ENCODE results near the gene FCHSD2.
"Not testable (repeated sequence)": the region's sequence is repeated elsewhere in the genome, so short reads cannot be mapped to it uniquely, and the experiment has no call there.

FCHSD2 gene

GRCh38 chr11:73034777-73035176 lies 107.3 kb downstream of the FCHSD2 start:
- ChIA-PET POLR2A (interaction anchor here (0.6 kb wide), 1 partner anchor 56 kb away, joined by 3 read pairs; no protein-coding TSS in a partner anchor), CTCF (no interaction called here)
- no peaks in the 10 kb centered on the region for H3K27me3 ChIP-seq (replicated peaks in 2 of 5; ENCODE audit: control insufficient read depth in 4 of 5, insufficient read depth in 5 of 5, low read length in 4 of 5)
- no CpG with 5 or more reads among the region's 1 CpG for WGBS (ENCODE audit: insufficient coverage)
- H3K9me3 ChIP-seq (ENCODE audit: control extremely low read depth in 1 of 5, control insufficient read depth in 4 of 5, insufficient read depth in 2 of 5, low read depth in 1 of 5, low read length in 4 of 5), result no peaks in the 10 kb centered on the region
- no peak overlapping the region for H3K27ac ChIP-seq (ENCODE audit: insufficient read depth in 1 of 2, low read depth in 1 of 2, low read length in 2 of 2, poor library complexity in 1 of 2, severe bottlenecking in 2 of 2)
- H3K4me3 ChIP-seq (ENCODE audit: control insufficient read depth in 1 of 7, extremely low read depth in 1 of 7, insufficient read depth in 4 of 7, low read depth in 2 of 7, low read length in 6 of 7), result no peak overlapping the region
- DNase-seq, result no peak
- H3K36me3 ChIP-seq (ENCODE audit: control insufficient read depth in 4 of 4, insufficient read depth in 4 of 4, low read length in 3 of 4), result peaks cover 9 to 14% (median 11%) of the 10 kb centered on the region in 4 experiments
- H3K4me1 ChIP-seq (ENCODE audit: control extremely low read depth in 1 of 4, control insufficient read depth in 4 of 4, insufficient read depth in 4 of 4, low read length in 3 of 4), result no peaks in the 10 kb centered on the region

- ChIA-PET POLR2A (interaction anchor here (0.6 kb wide), 1 partner anchor 55 kb away, joined by 3 read pairs; no protein-coding TSS in a partner anchor), CTCF (no interaction called here)
- Histone ChIP-seq H3K36me3 (ENCODE audit: control insufficient read depth in 4 of 4, insufficient read depth in 4 of 4, low read length in 3 of 4) (peaks cover 8 to 15% (median 12%) of the 10 kb centered on the region in 4 experiments), H3K9me3 (ENCODE audit: control extremely low read depth in 1 of 5, control insufficient read depth in 4 of 5, insufficient read depth in 2 of 5, low read depth in 1 of 5, low read length in 4 of 5) (peaks cover 0 to 3% (median 2%) of the 10 kb centered on the region in 5 experiments), H3K27ac (ENCODE audit: insufficient read depth in 1 of 2, low read depth in 1 of 2, low read length in 2 of 2, poor library complexity in 1 of 2, severe bottlenecking in 2 of 2) (no peak overlapping the region), H3K27me3 (replicated peaks in 2 of 5; ENCODE audit: control insufficient read depth in 4 of 5, insufficient read depth in 5 of 5, low read length in 4 of 5) (no peaks in the 10 kb centered on the region), H3K4me1 (ENCODE audit: control extremely low read depth in 1 of 4, control insufficient read depth in 4 of 4, insufficient read depth in 4 of 4, low read length in 3 of 4) (peaks cover 0 to 2% (median 0%) of the 10 kb centered on the region in 4 experiments), H3K4me3 (ENCODE audit: control insufficient read depth in 1 of 7, extremely low read depth in 1 of 7, insufficient read depth in 4 of 7, low read depth in 2 of 7, low read length in 6 of 7) (no peak overlapping the region)
- 43% methylated on average over 1 of the region's 3 CpGs for WGBS (ENCODE audit: insufficient coverage)
- DNase-seq, result no peak
These were observed 107.8 kb downstream of the FCHSD2 start for GRCh38 chr11:73034331-73034730.

DNA sequence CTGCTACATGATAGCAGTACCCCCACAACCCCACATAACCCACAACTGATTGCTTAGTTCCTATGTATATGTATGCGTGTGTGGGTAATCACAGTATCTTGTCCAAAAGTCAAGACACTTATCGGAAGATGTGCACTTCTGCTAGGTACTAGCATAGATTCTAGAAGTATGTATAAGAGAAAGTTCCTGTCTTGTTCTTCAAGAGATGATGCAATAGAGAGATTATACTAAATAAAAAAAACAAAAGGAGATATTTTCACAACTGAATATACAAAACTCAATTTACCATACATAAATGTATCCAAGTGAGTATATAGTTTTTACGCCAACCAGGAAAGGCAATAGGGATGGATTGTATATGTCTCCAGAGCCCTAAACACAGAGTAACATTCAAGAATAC lies 112.0 kb downstream of the FCHSD2 start:
- WGBS (ENCODE audit: insufficient coverage), result 100% methylated on average over 1 of the region's 3 CpGs
- H3K27me3 ChIP-seq (replicated peaks in 2 of 5; ENCODE audit: control insufficient read depth in 4 of 5, insufficient read depth in 5 of 5, low read length in 4 of 5), result no peaks in the 10 kb centered on the region
- H3K4me3 ChIP-seq (ENCODE audit: control insufficient read depth in 1 of 7, extremely low read depth in 1 of 7, insufficient read depth in 4 of 7, low read depth in 2 of 7, low read length in 6 of 7), result no peak overlapping the region
- peaks cover 15 to 33% (median 21%) of the 10 kb centered on the region in 4 experiments for H3K36me3 ChIP-seq (ENCODE audit: control insufficient read depth in 4 of 4, insufficient read depth in 4 of 4, low read length in 3 of 4)
- H3K4me1 ChIP-seq (ENCODE audit: control extremely low read depth in 1 of 4, control insufficient read depth in 4 of 4, insufficient read depth in 4 of 4, low read length in 3 of 4), result peaks cover 0 to 4% (median under 1%) of the 10 kb centered on the region in 4 experiments
- DNase-seq, result no peak
- ChIA-PET POLR2A (no interaction called here), CTCF (no interaction called here)
- H3K9me3 ChIP-seq (ENCODE audit: control extremely low read depth in 1 of 5, control insufficient read depth in 4 of 5, insufficient read depth in 2 of 5, low read depth in 1 of 5, low read length in 4 of 5), result peaks cover 0 to 35% (median 21%) of the 10 kb centered on the region in 5 experiments
- no peak overlapping the region for H3K27ac ChIP-seq (ENCODE audit: insufficient read depth in 1 of 2, low read depth in 1 of 2, low read length in 2 of 2, poor library complexity in 1 of 2, severe bottlenecking in 2 of 2)

GRCh38 chr11:73029403-73029802 lies 112.7 kb downstream of the FCHSD2 start:
- POLR2A ChIA-PET, result no interaction called here
- Histone ChIP-seq H3K9me3 (ENCODE audit: control extremely low read depth in 1 of 5, control insufficient read depth in 4 of 5, insufficient read depth in 2 of 5, low read depth in 1 of 5, low read length in 4 of 5) (peaks cover 0 to 43% (median 23%) of the 10 kb centered on the region in 5 experiments), H3K36me3 (ENCODE audit: control insufficient read depth in 4 of 4, insufficient read depth in 4 of 4, low read length in 3 of 4) (peaks cover 12 to 41% (median 21%) of the 10 kb centered on the region in 4 experiments), H3K27me3 (replicated peaks in 2 of 5; ENCODE audit: control insufficient read depth in 4 of 5, insufficient read depth in 5 of 5, low read length in 4 of 5) (no peaks in the 10 kb centered on the region), H3K4me1 (ENCODE audit: control extremely low read depth in 1 of 4, control insufficient read depth in 4 of 4, insufficient read depth in 4 of 4, low read length in 3 of 4) (peaks cover 0 to 4% (median under 1%) of the 10 kb centered on the region in 4 experiments), H3K4me3 (ENCODE audit: control insufficient read depth in 1 of 7, extremely low read depth in 1 of 7, insufficient read depth in 4 of 7, low read depth in 2 of 7, low read length in 6 of 7) (no peak overlapping the region), H3K27ac (ENCODE audit: insufficient read depth in 1 of 2, low read depth in 1 of 2, low read length in 2 of 2, poor library complexity in 1 of 2, severe bottlenecking in 2 of 2) (no peak overlapping the region)
- WGBS (ENCODE audit: insufficient coverage), result no CpG with 5 or more reads among the region's 2 CpGs
- no peak for DNase-seq
- CTCF ChIA-PET, result no interaction called here

DNA sequence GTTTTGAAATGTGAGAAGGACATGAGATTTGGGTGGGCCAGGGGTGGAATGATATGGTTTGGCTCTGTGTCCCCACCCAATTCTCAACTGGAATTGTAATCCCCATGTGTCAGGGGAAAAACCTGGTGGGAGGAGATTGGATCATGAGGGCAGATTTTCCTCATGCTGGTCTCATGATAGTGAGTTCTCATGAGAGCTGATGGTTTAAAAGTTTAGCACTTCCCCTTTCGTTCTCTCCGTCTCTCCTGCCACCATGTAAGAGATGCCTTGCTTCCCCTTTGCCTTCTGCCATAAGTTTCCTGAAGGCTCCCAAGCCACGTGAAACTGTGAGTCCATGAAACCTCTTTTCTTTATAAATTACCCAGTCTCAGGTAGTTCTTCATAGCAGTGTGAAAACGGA lies 113.5 kb downstream of the FCHSD2 start:
- Histone ChIP-seq H3K36me3 (ENCODE audit: control insufficient read depth in 4 of 4, insufficient read depth in 4 of 4, low read length in 3 of 4) (peaks cover 12 to 45% (median 21%) of the 10 kb centered on the region in 4 experiments), H3K27ac (ENCODE audit: insufficient read depth in 1 of 2, low read depth in 1 of 2, low read length in 2 of 2, poor library complexity in 1 of 2, severe bottlenecking in 2 of 2) (no peak overlapping the region), H3K27me3 (replicated peaks in 2 of 5; ENCODE audit: control insufficient read depth in 4 of 5, insufficient read depth in 5 of 5, low read length in 4 of 5) (no peaks in the 10 kb centered on the region), H3K9me3 (ENCODE audit: control extremely low read depth in 1 of 5, control insufficient read depth in 4 of 5, insufficient read depth in 2 of 5, low read depth in 1 of 5, low read length in 4 of 5) (peaks cover 4 to 50% (median 24%) of the 10 kb centered on the region in 5 experiments), H3K4me3 (ENCODE audit: control insufficient read depth in 1 of 7, extremely low read depth in 1 of 7, insufficient read depth in 4 of 7, low read depth in 2 of 7, low read length in 6 of 7) (no peak overlapping the region), H3K4me1 (ENCODE audit: control extremely low read depth in 1 of 4, control insufficient read depth in 4 of 4, insufficient read depth in 4 of 4, low read length in 3 of 4) (peaks cover 0 to 4% (median under 1%) of the 10 kb centered on the region in 4 experiments)
- DNase-seq, result peak in 2 of 3 donors; percentile 39 to 56
- ChIA-PET CTCF (no interaction called here), POLR2A (interaction anchor here (0.6 kb wide), 1 partner anchor 224 kb away, joined by 3 read pairs; no protein-coding TSS in a partner anchor)
- 20% methylated on average over 1 of the region's 4 CpGs for WGBS (ENCODE audit: insufficient coverage)

GRCh38 chr11:73027840-73028239 lies 114.3 kb downstream of the FCHSD2 start:
- POLR2A ChIA-PET; H3K4me3 ChIP-seq (ENCODE audit: control insufficient read depth in 1 of 7, extremely low read depth in 1 of 7, insufficient read depth in 4 of 7, low read depth in 2 of 7, low read length in 6 of 7); H3K27ac ChIP-seq (ENCODE audit: insufficient read depth in 1 of 2, low read depth in 1 of 2, low read length in 2 of 2, poor library complexity in 1 of 2, severe bottlenecking in 2 of 2); CTCF ChIA-PET; DNase-seq; H3K4me1 ChIP-seq (ENCODE audit: control extremely low read depth in 1 of 4, control insufficient read depth in 4 of 4, insufficient read depth in 4 of 4, low read length in 3 of 4); H3K27me3 ChIP-seq (replicated peaks in 2 of 5; ENCODE audit: control insufficient read depth in 4 of 5, insufficient read depth in 5 of 5, low read length in 4 of 5): not testable (repeated sequence)
- H3K36me3 ChIP-seq (ENCODE audit: control insufficient read depth in 4 of 4, insufficient read depth in 4 of 4, low read length in 3 of 4), result peaks cover 12 to 49% (median 21%) of the 10 kb centered on the region in 4 experiments
- peaks cover 5 to 55% (median 27%) of the 10 kb centered on the region in 5 experiments for H3K9me3 ChIP-seq (ENCODE audit: control extremely low read depth in 1 of 5, control insufficient read depth in 4 of 5, insufficient read depth in 2 of 5, low read depth in 1 of 5, low read length in 4 of 5)
- 100% methylated on average over 2 of the region's 2 CpGs for WGBS (ENCODE audit: insufficient coverage)

GRCh38 chr11:73024639-73025038 lies 117.5 kb downstream of the FCHSD2 start:
- H3K27me3 ChIP-seq (replicated peaks in 2 of 5; ENCODE audit: control insufficient read depth in 4 of 5, insufficient read depth in 5 of 5, low read length in 4 of 5), result no peaks in the 10 kb centered on the region
- peaks cover 0 to 4% (median under 1%) of the 10 kb centered on the region in 4 experiments for H3K4me1 ChIP-seq (ENCODE audit: control extremely low read depth in 1 of 4, control insufficient read depth in 4 of 4, insufficient read depth in 4 of 4, low read length in 3 of 4)
- peaks cover 10 to 68% (median 27%) of the 10 kb centered on the region in 5 experiments for H3K9me3 ChIP-seq (ENCODE audit: control extremely low read depth in 1 of 5, control insufficient read depth in 4 of 5, insufficient read depth in 2 of 5, low read depth in 1 of 5, low read length in 4 of 5)
- no peak overlapping the region for H3K27ac ChIP-seq (ENCODE audit: insufficient read depth in 1 of 2, low read depth in 1 of 2, low read length in 2 of 2, poor library complexity in 1 of 2, severe bottlenecking in 2 of 2)
- 100% methylated on average over 2 of the region's 5 CpGs for WGBS (ENCODE audit: insufficient coverage)
- peaks cover 11 to 47% (median 15%) of the 10 kb centered on the region in 4 experiments for H3K36me3 ChIP-seq (ENCODE audit: control insufficient read depth in 4 of 4, insufficient read depth in 4 of 4, low read length in 3 of 4)
- H3K4me3 ChIP-seq (ENCODE audit: control insufficient read depth in 1 of 7, extremely low read depth in 1 of 7, insufficient read depth in 4 of 7, low read depth in 2 of 7, low read length in 6 of 7), result no peak overlapping the region
- CTCF ChIA-PET, result interaction anchor here (1.0 to 1.4 kb wide), 2 partner anchors 8 to 10 kb away, joined by 3 to 4 read pairs; no protein-coding TSS in a partner anchor
- peak in 2 of 3 donors; percentile 28 to 56 for DNase-seq
- POLR2A ChIA-PET, result no interaction called here

Data from common myeloid progenitor, CD34-positive (primary cell).